H54 (cell line): Measurements from ENCODE around the gene SPDEF.

Source experiments
- DNase-seq: peaks from one replicate; pipeline ENCODE4 v3.0.0; 2011; ENCODE audit warnings: low spot score, mixed read lengths; ENCODE audit not compliant: insufficient read length
- FAIRE-seq: peaks from 3 replicates; lab custom pipeline; 2011; peaks lifted over from hg19 to GRCh38; lab: Jason Lieb, UNC
- POLR2A ChIP-seq: IDR thresholded peaks from 2 replicates; pipeline ENCODE4 v1.6.1; 2011; ENCODE audit warnings: low read depth, mild to moderate bottlenecking, low read length

The SPDEF gene

DNA sequence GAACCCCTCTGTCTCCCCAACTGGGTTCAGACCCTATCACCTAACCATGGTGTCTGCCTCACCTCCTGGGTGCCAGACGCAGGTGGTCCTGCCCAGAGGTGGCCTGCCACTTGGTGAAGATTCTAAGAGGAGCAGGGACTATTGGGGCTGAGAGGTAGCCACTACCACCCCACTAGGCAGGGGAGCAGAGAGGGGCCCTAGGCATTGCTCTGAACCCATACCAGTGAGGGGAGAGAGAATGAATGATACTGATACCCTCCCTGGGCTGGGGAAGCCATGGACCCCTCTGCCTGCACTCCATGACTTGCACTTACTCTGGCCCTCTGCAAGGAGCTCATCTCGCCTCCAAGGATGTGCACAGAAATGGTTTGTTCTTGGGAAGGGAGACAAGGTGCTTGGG, 31.7 kb upstream of the SPDEF start:
- FAIRE-seq (no peak), DNase-seq (no peak)
- TF ChIP-seq POLR2A, result no peak

DNA sequence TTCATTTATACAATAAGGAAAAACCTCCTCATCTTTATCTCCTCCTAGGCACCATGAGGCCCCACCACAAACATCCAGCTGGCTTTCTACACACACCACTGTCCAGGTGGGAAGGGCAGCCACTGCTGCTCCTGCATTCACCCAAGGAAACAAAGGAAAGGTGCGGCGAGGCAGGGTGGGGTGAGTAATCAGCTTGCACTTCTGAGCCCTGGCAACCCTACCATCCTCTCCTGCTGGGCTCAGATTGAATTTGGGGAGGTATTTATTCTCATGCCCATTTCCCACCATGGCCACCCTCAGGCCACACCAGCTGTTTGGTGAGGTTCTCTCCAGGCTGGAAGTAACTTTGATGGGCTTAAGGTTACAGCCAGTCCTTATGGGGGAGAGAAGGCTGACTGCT, 31.2 kb upstream of the SPDEF start:
- DNase-seq (no peak), FAIRE-seq (no peak)
- no peak for TF ChIP-seq POLR2A

DNA sequence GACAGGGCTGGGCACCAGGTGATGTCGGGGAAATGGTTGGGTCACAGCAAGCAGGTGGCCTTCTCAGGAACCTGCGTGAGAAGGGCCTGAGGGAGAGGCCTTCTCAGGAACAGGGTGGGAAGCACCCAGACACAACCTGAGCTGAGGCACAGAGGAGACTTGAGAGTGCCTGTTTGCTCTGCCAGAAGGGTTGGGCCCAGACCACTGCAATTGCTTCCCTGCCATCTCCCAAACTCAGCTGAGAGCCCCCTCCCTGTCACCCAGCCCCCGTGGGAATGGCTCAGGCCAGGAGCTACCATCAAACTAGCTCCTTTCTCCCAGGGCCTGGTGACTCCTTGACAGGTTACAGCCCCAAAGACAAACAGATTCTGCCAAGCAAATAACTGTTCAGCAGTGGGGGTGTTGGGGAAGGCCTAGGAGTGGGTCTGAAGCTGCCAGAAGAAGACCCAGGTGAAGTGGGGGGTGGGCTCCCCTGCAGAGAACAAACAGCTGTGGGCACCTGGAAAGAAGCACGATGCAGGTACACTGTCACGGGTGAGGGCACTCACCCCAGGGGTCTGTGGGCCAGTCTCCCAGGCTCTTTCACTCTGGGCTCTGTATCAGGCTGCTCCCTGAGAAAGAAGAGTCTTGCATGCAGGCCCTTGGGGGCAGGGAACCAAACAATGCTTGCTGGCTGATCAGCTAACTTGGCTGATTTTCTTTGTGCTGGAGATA, 30.4 kb upstream of the SPDEF start:
- DNase-seq, result no peak
- FAIRE-seq, result no peak
- no peak for TF ChIP-seq POLR2A

DNA sequence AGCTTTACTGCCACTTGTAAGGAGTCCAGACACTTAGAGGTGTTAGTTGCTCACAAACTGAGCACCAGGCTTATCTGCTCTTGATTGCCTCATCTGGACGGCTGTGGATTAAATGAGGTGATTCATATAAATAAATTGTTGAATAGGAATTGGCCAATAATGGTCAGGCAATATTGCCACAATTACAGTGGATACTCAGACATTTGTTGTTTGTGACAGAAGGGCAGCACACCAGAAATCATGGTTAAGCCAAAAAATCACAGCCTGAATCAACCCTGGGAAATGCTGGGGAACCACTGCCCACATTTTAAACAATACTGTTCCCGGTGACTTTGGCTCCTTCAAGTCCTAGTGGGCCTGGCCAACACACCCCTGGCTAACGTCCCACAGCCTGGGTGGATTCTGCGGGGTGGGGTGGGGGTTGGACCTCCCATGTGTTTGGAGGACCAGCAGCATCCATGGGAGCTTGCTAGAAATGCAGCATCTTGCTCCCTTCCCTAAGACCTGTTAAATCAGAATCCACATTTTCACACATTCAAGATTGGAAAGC, 29.5 kb upstream of the SPDEF start:
- DNase-seq, result no peak
- FAIRE-seq, result no peak
- no peak for TF ChIP-seq POLR2A

DNA sequence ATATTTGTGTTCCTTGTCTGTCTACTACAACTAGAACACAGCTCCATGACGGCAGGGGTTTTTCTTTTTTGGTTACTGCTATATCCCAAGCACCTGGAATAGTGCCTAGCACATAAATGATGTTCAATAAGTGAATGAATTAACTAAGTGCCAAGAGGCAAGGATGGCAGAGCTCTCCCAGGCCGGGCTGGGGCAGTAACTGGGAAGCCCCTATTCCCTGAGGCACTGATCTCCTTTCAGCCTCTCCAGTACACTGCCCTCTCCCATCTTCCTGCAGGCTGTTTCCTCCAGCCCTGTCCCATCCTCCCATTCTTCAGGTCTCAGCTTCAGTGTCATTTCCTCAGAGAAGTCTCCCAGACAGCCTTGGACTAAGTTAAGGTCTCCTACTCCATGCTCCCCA, 29.0 kb upstream of the SPDEF start:
- TF ChIP-seq POLR2A, result no peak
- DNase-seq, result no peak
- no peak for FAIRE-seq

GRCh38 chr6:34584694-34585093, 28.6 kb upstream of the SPDEF start:
- FAIRE-seq, result no peak

GRCh38 chr6:34583861-34584604, 27.9 kb upstream of the SPDEF start:
- DNase-seq (no peak), FAIRE-seq (no peak)
- TF ChIP-seq POLR2A, result no peak

More at GRCh38 chr6:34584694-34585093, 28.6 kb upstream of the SPDEF start:
- no peak for TF ChIP-seq POLR2A
- DNase-seq, result no peak

DNA sequence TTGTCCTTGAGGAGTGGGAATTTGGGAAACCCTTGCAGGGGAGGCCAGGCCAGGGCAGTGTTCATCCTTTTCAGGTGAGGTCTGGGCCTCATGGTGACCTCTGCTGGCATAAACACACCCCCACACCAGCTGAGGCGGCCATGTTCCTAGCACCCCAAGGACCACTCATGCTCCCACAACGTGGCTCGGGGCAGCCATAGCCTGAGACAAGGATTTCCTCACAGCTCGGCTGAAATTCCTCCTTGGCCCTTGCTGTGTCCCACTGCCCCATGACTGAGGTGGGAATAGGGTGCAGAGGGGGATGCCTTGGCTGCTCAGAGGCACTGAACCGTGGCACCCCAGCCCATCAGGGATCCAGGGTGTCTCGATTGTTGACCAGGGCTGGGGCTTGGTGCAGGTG, 27.3 kb upstream of the SPDEF start:
- TF ChIP-seq POLR2A, result no peak
- FAIRE-seq, result no peak
- DNase-seq, result no peak

GRCh38 chr6:34581561-34581920, 25.4 kb upstream of the SPDEF start:
- FAIRE-seq (no peak), DNase-seq (no peak)
- no peak for TF ChIP-seq POLR2A

GRCh38 chr6:34580707-34581560, 24.8 kb upstream of the SPDEF start:
- no peak for DNase-seq
- no peak for FAIRE-seq
- TF ChIP-seq POLR2A, result no peak

DNA sequence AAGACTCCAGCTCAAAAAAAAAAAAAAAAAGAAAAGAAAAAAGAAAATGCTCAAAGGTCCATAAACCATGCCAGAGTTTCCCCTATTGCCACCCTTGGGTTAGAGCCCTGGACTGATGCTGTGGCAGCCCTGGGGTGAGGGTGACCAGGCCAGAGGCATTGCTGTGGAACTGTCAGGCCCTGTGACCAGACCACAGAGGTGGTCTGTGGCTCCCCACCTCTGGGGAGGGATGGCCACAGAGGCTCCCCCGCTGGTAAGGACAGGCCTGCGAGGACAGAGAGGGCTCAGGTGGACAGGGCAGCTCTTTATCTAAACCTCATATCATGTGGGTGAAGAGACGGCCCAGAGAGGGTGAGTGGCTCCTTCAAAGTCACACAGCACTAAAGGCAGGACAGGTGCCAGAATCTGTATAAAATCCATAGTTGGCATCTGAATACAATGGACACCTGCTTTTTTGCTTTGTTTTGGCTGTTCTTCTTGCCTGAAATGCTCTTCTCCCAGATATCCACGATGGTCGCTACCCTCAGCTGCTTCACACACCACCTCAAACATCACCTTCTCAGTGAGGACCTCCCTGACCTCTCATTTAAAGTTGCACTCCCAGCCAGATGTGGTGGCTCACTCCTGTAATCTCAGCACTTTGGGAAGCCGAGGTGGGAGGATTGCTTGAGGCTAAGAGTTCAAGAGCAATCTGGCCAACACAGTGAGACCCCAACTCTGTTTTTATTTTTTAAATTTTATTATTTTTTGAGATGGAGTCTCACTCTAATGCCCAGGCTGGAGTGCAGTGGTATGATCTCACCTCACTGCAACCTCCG, 22.5 kb upstream of the SPDEF start:
- FAIRE-seq (no peak), DNase-seq (no peak)
- TF ChIP-seq POLR2A, result no peak

GRCh38 chr6:34576286-34576955, 20.3 kb upstream of the SPDEF start:
- no peak for FAIRE-seq
- TF ChIP-seq POLR2A, result no peak

More at GRCh38 chr6:34576286-34576955, 20.3 kb upstream of the SPDEF start:
- DNase-seq, result no peak
